H9 (cell line): ENCODE results near the gene IMMP2L. TPM values are rescaled to one million over a fixed set of nuclear protein-coding genes. Genes with fewer than 3 reads are reported as not detected.

ENCODE experiments used
- DNase-seq: peaks from one replicate; pipeline ENCODE4 v3.0.0-alpha.2; 2017
- H2AFZ ChIP-seq: one replicate; pipeline ENCODE4 v1.6.1; 2013; ENCODE audit warnings: mild to moderate bottlenecking, low read length, control low read depth, moderate library complexity
- H2AK5ac ChIP-seq: 2 replicates; pipeline ENCODE4 v1.6.1; 2013; ENCODE audit warnings: low read length, control low read depth, mixed read lengths; ENCODE audit not compliant: insufficient read length
- H2BK120ac ChIP-seq: one replicate; pipeline ENCODE4 v1.6.1; 2013; ENCODE audit warnings: low read depth, mild to moderate bottlenecking, low read length, control low read depth, inconsistent platforms; ENCODE audit not compliant: poor library complexity, severe bottlenecking
- H2BK12ac ChIP-seq: 2 replicates; pipeline ENCODE4 v1.6.1; 2013; ENCODE audit warnings: low read length, control low read depth, mixed read lengths, low read depth; ENCODE audit not compliant: insufficient read length
- H2BK15ac ChIP-seq: 2 replicates; pipeline ENCODE4 v1.6.1; 2013; ENCODE audit warnings: low read depth, low read length, control low read depth
- H2BK20ac ChIP-seq: one replicate; pipeline ENCODE4 v1.6.1; 2013; ENCODE audit warnings: low read depth, mild to moderate bottlenecking, low read length, control low read depth, inconsistent platforms; ENCODE audit not compliant: poor library complexity, severe bottlenecking
- H2BK5ac ChIP-seq: 2 replicates; pipeline ENCODE4 v1.6.1; 2013; ENCODE audit warnings: low read length, control low read depth, mixed read lengths; ENCODE audit not compliant: insufficient read length
- H3K14ac ChIP-seq: 2 replicates; pipeline ENCODE4 v1.6.1; 2013; ENCODE audit warnings: low read length, control low read depth; ENCODE audit not compliant: insufficient read depth
- H3K18ac ChIP-seq: 2 replicates; pipeline ENCODE4 v1.6.1; 2013; ENCODE audit warnings: low read depth, mild to moderate bottlenecking, mixed read lengths, low read length, control low read depth; ENCODE audit not compliant: insufficient read length
- H3K23ac ChIP-seq: 2 replicates; pipeline ENCODE4 v1.6.1; 2013; ENCODE audit warnings: low read length, control low read depth, mixed read lengths, low read depth; ENCODE audit not compliant: insufficient read length
- H3K23me2 ChIP-seq: 2 replicates; pipeline ENCODE4 v1.6.1; 2013; ENCODE audit warnings: low read depth, mild to moderate bottlenecking, mixed read lengths, low read length, control low read depth; ENCODE audit not compliant: insufficient read length, poor library complexity, severe bottlenecking
- H3K27ac ChIP-seq: 2 replicates; pipeline ENCODE4 v1.5.1; 2013; ENCODE audit warnings: low read length, control low read depth, mixed read lengths, low read depth; ENCODE audit not compliant: insufficient read length
- H3K27me3 ChIP-seq: 2 replicates; pipeline ENCODE4 v1.6.1; 2013; ENCODE audit warnings: low read length, control low read depth, inconsistent platforms; ENCODE audit not compliant: insufficient read depth
- H3K4ac ChIP-seq: 2 replicates; pipeline ENCODE4 v1.6.1; 2013; ENCODE audit warnings: low read depth, mild to moderate bottlenecking, control low read depth, inconsistent platforms, low read length, moderate library complexity
- H3K4me1 ChIP-seq: 2 replicates; pipeline ENCODE4 v1.6.1; 2013; ENCODE audit warnings: low read length, control low read depth, inconsistent platforms; ENCODE audit not compliant: insufficient read depth
- H3K4me2 ChIP-seq: 2 replicates; pipeline ENCODE4 v1.6.1; 2013; ENCODE audit warnings: low read length, control low read depth, mixed read lengths; ENCODE audit not compliant: insufficient read length, insufficient read depth
- H3K56ac ChIP-seq: 2 replicates; pipeline ENCODE4 v1.6.1; 2013; ENCODE audit warnings: low read depth, mild to moderate bottlenecking, mixed read lengths, low read length, control low read depth; ENCODE audit not compliant: insufficient read length
- H3K79me1 ChIP-seq: 2 replicates; pipeline ENCODE4 v1.6.1; 2013; ENCODE audit warnings: low read depth, mild to moderate bottlenecking, moderate library complexity, low read length, control low read depth, inconsistent platforms; ENCODE audit not compliant: insufficient read depth, poor library complexity, severe bottlenecking
- H3K79me2 ChIP-seq: 2 replicates; pipeline ENCODE4 v1.6.1; 2013; ENCODE audit warnings: low read length, control low read depth, inconsistent platforms; ENCODE audit not compliant: insufficient read depth
- H3K9ac ChIP-seq: 2 replicates; pipeline ENCODE4 v1.6.1; 2013; ENCODE audit warnings: low read length, control low read depth, mixed read lengths; ENCODE audit not compliant: insufficient read length; ENCODE audit errors: extremely low read depth
- H3K9me3 ChIP-seq: one replicate; pipeline ENCODE4 v1.6.1; 2013; ENCODE audit warnings: low read depth, low read length, inconsistent platforms; ENCODE audit not compliant: control insufficient read depth
- H3T11ph ChIP-seq: one replicate; pipeline ENCODE4 v1.6.1; 2013; ENCODE audit warnings: mild to moderate bottlenecking, low read length, control low read depth, inconsistent platforms
- H4K20me1 ChIP-seq: one replicate; pipeline ENCODE4 v1.6.1; 2013; ENCODE audit not compliant: control insufficient read depth, insufficient read length, insufficient read depth
- H4K5ac ChIP-seq: 2 replicates; pipeline ENCODE4 v1.6.1; 2013; ENCODE audit warnings: low read depth, mild to moderate bottlenecking, mixed read lengths, low read length, control low read depth; ENCODE audit not compliant: insufficient read length
- H4K8ac ChIP-seq: replicated peaks from 2 replicates; pipeline ENCODE4 v1.6.1; 2013; ENCODE audit warnings: low read length, control low read depth, mixed read lengths, low read depth; ENCODE audit not compliant: insufficient read length
- H4K91ac ChIP-seq: 2 replicates; pipeline ENCODE4 v1.6.1; 2013; ENCODE audit warnings: low read depth, mild to moderate bottlenecking, moderate library complexity, mixed read lengths, low read length, control low read depth; ENCODE audit not compliant: insufficient read length
- H3K27ac Mint-ChIP-seq, 3 experiments: 2 replicates in 2 of 3; 3 replicates in 1 of 3; pipeline ENCODE4 v1.8.0; 2020 to 2021; ENCODE audit warnings: mixed read lengths in 3 of 3, mild to moderate bottlenecking in 1 of 3, moderate library complexity in 1 of 3
- H3K27me3 Mint-ChIP-seq: 2 replicates; pipeline ENCODE4 v1.8.0; 2021; ENCODE audit warnings: low read depth, mild to moderate bottlenecking, moderate library complexity, mixed read lengths
- H3K36me3 Mint-ChIP-seq, 3 experiments: 2 replicates in 2 of 3; 3 replicates in 1 of 3; pipeline ENCODE4 v1.8.0; 2020 to 2021; ENCODE audit warnings: low read depth in 3 of 3, mixed read lengths in 3 of 3; ENCODE audit not compliant: insufficient read depth in 1 of 3
- H3K4me1 Mint-ChIP-seq, 2 experiments: 2 replicates each; pipeline ENCODE4 v1.8.0; 2020; ENCODE audit warnings: mixed read lengths in 2 of 2
- H3K4me3 Mint-ChIP-seq, 2 experiments: 2 replicates in 1 of 2; 3 replicates in 1 of 2; pipeline ENCODE4 v1.8.0; 2020 to 2021; ENCODE audit warnings: mild to moderate bottlenecking in 2 of 2, mixed read lengths in 2 of 2, moderate library complexity in 1 of 2
- H3K9me3 Mint-ChIP-seq, 2 experiments: 2 replicates in 1 of 2; 3 replicates in 1 of 2; pipeline ENCODE4 v1.8.0; 2020; ENCODE audit warnings: mild to moderate bottlenecking in 2 of 2, mixed read lengths in 2 of 2, moderate library complexity in 1 of 2
- CTCF ChIP-seq: fragments of 200-600 bp; sonication (generic); conservative IDR thresholded peaks from 3 replicates; pipeline ENCODE4 v1.8.0; 2021; ENCODE audit warnings: antibody characterized with exemption, mild to moderate bottlenecking
- WGBS: extraction: QIAGEN DNeasy Blood & Tissue Kit; methylation state at CpG from one replicate; pipeline ENCODE4 v1.1.7; 2013; ENCODE audit warnings: missing lambda C conversion rate, low lambda C conversion rate, mixed read lengths; ENCODE audit not compliant: insufficient read length; ENCODE audit errors: extremely low coverage; 5-methylcytosine and 5-hydroxymethylcytosine counted together
- total RNA-seq: library from RNA; stranded (reverse); gene quantifications from 2 replicates; pipeline ENCODE4 v1.2.1, GENCODE V29; 2021

IMMP2L gene
- total RNA-seq, 1 experiment from 2014 or later = 14.7 TPM

- no CpG with 5 or more reads among the region's 1 CpG for WGBS
- no peak overlapping the region for H3K4me3 Mint-ChIP-seq
These were observed 297.3 kb downstream of the IMMP2L start for GRCh38 chr7:111264981-111265380.

More at GRCh38 chr7:111264981-111265380, 297.3 kb downstream of the IMMP2L start:
- Histone ChIP-seq H2BK15ac (no peak overlapping the region), H3K27me3 (no peaks in the 10 kb centered on the region), H2BK20ac (no peak overlapping the region), H3K9me3 (no peaks in the 10 kb centered on the region), H2AFZ (no peak overlapping the region), H3K4ac (no peak overlapping the region), H4K5ac (no peak overlapping the region), H3K9ac (no peak overlapping the region), H3K4me2 (no peak overlapping the region), H2AK5ac (no peak overlapping the region), H2BK120ac (no peak overlapping the region), H3T11ph (no peak overlapping the region), H3K14ac (no peak overlapping the region), H4K8ac (no peak overlapping the region), H3K79me1 (no peaks in the 10 kb centered on the region), H3K27ac (no peak overlapping the region), H3K4me1 (no peaks in the 10 kb centered on the region; the same call in 1 of the 2 replicates), H2BK5ac (no peak overlapping the region), H2BK12ac (no peak overlapping the region), H4K91ac (no peak overlapping the region), H3K23ac (no peak overlapping the region), H4K20me1 (no peaks in the 10 kb centered on the region), H3K23me2 (no peaks in the 10 kb centered on the region), H3K56ac (no peak overlapping the region), H3K79me2 (no peaks in the 10 kb centered on the region), H3K18ac (no peak overlapping the region)
- H3K9me3 Mint-ChIP-seq = no peaks in the 10 kb centered on the region
- no peak for TF ChIP-seq CTCF
- no peaks in the 10 kb centered on the region for H3K36me3 Mint-ChIP-seq
- no peaks in the 10 kb centered on the region for H3K27me3 Mint-ChIP-seq
- no peak overlapping the region; a peak in 1 of 7 replicates for H3K27ac Mint-ChIP-seq
- H3K4me1 Mint-ChIP-seq = peaks cover 15 to 21% of the 10 kb centered on the region in 2 experiments
- DNase-seq = no peak
